Endometrial microvascular endothelial cells (primary cell): ENCODE measurements around the gene SCN5A. TPM values are rescaled to one million over a fixed set of nuclear protein-coding genes. Genes with fewer than 3 reads are reported as not detected.

Source experiments
- in situ Hi-C: cut with HindIII; loops from 2 replicates; pipeline ENCODE4 v1.10.0; 2017; ENCODE audit warnings: low sequenced_read_pairs, low pct_unique_long_range_greater_than_20kb; ENCODE audit errors: inconsistent ontology term
- total RNA-seq: library from RNA; depleted of rRNA; stranded (reverse); fragments of >200 nt; gene quantifications from one replicate; pipeline ENCODE4 v1.2.3, GENCODE V29; 2015; ENCODE audit errors: inconsistent ontology term

The SCN5A gene
- total RNA-seq, 1 donor from 2014 or later, result 2.4 TPM

DNA sequence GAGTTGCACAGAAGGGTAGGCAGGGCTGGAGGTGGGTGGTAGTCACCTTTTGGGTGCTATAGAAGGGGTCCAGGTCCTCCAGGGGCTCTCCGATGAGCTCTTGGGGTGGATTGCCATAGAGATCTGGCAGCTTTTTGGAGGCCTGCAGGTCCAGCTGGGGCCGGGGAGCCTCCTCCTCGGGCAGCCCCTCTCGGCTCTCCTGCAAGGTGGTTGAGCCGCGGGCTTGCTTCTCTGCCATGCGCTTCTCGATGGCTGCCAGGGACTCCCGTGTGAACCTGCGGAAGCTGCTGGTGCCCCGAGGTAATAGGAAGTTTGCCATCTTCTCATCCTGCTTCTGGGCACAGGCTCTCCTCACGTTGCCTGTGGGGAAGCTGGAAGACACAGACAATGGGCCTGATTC lies 16.5 kb downstream of the SCN5A start:
- in situ Hi-C loops, result no loop called here

DNA sequence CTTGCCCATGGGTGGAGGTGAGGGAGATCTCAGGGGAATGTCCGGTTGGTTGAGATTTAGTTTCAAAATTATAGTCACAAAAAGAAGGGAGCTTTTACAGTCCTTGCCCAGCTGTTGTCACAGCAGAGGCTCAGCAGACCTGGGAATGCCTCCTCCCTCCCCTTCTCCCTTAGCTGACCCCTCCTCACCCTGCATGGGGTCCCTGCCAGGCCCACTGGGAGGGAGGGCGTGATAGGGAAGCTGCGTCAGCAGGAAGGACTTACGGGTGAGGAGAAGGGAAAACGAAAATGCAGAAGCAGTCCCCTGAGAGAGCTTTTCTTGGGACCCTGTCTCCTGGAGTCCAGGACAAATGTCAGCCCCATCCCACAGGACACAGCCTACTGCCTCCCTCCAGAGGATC lies 18.9 kb downstream of the SCN5A start:
- in situ Hi-C loops, result no loop called here

DNA sequence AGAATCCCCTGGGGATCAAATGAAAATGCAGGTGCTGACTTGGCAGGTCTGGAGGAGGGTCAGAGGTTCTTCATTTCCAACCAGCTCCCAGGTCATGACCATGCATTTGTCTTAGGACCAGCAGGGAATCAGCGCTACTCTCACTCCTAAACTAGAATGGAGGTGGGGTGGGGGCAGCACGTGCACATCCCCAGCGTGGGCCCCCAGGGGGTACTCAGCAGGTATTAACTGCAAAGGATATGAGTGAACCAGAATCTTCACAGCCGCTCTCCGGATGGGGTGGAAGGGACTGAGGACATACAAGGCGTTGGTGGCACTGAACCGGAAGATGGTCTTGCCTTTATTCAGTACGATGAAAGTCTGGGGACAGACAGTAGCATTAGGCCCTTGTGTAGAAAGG lies 19.4 kb downstream of the SCN5A start:
- in situ Hi-C loops, result no loop called here

DNA sequence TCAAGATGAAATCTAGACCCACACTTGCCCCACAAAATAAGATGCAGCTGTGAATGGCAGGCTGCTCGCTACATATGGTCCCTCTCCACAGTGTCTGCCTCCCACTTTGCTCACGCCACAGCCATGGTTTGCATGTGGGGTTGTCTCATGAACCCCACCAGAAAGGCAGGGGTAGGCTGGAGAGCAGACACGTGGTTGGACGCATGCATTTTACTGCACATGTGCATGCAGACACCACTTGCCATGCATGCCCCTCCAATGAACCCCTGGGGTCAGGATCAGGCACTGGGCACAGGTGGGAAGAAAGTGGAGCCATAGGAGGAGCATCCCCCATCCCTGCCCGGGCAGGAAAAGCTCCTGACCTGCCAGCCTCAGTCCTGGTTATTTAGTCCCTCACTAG lies 20.7 kb downstream of the SCN5A start:
- in situ Hi-C loops, result no loop called here

DNA sequence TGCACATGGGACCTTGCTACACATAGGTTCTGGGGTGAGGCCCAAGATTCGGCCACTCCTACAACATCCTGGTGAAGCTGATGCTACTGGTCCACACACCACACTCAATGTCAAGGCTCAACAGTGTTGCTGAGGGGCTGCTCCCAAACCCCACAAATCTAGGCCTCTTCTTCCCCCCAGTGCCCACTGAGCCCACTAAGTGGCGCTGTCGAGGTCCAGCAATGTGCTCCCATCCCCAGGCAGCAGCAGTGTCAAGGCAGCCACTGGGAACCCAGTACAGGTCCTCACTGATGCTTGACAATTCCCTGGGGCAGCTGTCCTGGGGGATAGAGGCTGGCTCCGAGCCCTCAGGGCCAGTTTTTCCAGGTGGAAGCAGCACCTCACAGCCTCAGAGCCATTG lies 21.5 kb downstream of the SCN5A start:
- in situ Hi-C loops, result no loop called here

DNA sequence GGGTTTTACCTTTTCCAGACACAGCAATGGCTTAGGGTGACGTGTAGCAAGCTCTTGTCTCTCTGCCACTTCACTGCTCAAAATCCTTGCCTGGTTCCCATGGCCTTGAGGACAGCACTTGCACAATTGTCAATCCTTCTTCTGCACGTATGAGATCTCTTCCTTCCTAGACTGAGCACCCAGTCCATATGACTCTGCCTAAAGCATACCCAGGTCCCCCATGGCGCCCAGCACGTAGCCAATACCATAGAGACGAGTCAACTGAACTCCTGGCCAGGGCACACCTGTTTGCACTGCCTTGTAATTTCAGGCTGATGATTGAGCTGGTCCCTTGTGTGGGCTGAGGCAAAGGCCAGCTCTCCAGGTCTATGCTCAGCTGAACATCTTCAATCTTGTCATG lies 23.3 kb downstream of the SCN5A start:
- in situ Hi-C loops, result no loop called here

DNA sequence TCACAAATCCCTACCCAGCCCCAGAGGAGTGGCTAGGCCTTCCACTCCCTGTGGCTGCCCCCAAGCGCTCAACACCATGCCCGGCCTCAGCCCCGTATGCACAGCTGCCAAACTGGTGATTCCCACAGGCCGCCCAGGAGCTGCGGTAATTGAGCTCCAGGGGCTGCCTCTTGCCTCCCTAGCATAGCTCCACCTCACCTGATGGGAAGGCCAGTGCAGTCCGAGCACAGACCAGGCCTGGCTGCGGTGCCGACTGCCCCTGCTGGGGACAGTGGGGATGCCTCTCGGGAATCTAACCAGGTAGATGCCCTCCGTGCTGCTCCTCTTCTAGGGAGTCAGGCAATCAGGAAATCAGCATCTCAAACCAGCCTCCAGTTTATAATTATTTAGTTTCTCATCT lies 25.9 kb downstream of the SCN5A start:
- in situ Hi-C loops, result no loop called here

DNA sequence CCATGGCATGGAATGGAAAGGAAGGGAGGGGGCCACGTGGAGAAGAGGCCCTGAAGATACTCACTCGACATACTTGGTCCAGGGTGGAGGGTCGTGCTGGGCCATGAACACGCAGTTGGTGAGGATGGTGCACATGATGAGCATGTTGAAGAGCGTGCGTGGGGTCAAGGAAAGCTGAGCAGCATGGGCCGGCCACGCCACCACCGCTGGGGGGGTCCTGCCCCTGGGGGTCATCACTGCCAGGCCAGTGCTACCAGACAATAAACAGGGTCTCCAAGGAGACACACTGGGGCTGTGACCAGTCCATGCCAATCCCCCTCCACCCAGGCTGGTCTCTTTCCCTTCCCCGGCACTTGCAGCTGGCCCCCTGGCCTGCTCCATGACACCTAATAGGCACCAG lies 27.2 kb downstream of the SCN5A start:
- in situ Hi-C loops, result no loop called here

DNA sequence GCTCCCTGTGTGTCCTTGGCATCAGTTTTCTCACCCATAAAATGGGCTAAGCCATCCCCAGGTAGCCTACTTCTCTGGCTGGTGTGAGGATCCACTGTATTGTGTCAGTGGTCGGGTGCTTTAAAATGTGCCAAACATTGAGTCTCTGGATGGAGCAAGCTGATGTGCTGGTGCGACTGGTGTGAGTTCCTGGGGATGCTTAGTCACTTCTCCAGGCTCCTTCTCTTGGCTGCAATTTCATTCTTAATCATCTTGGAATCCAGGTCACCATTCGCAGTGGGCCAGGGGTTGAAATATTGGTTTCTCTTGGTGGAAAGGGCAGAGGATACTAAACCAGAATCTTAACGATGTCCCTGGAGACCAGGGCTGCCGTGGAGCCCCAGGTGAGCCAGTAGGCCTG lies 29.3 kb downstream of the SCN5A start:
- in situ Hi-C loops, result no loop called here

DNA sequence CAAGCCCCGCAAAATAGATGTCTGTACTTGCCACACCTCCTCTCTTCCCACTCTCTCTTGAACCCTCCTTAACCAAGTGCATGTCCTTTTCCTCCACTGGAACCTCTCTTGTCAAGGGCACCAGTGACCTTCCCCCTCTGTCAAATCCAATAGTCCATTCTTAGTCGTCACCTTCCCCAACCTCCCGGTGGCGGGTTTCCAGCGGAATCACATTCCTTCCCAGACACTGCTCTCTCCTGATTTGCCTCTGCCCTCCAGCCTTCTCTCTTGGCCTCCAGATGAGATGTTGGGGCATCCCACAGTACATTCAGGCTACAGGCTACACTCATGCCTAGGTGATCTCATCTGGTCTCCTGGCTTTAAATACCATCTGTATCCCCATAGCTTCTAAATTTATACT lies 31.1 kb downstream of the SCN5A start:
- in situ Hi-C loops, result no loop called here

DNA sequence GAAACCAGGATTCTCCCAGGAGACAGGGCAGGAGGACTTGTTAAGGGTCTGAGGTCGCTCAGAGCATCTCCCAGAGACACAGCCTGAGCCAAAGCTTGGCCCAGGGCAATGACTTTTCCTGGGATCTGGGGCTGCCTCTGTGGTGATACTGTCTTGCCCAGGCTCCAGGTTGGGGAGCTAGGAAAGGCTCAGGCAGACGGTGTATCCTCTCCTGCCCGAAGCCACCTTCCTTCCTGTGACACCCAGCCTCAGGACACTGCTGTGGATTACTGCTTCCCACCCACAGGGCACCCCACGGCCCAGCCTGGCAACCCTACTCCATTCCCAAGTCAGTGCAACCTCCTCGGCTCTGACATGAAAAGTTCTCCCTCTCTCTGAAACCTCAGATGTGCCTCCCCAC lies 31.9 kb downstream of the SCN5A start:
- in situ Hi-C loops, result no loop called here

DNA sequence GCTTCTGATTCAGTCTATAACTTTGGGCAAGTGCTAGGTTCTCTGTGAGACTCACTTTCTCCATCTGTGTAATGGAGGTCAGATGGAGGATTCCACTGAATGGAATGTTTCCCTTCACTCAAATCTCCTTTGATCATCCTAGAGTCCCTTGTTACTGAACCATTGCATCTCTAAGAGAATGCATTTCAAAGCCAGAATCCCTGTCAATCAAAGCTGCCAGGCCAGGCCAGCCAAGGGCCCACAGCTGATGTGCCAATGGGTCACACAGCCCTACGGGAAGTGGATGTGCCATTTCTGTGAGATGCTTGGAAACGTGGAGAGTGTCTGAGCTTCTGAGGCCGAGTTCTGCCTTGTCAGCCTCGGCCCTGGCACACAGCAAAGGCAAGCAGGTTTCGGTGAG lies 32.4 kb downstream of the SCN5A start:
- in situ Hi-C loops, result no loop called here

DNA sequence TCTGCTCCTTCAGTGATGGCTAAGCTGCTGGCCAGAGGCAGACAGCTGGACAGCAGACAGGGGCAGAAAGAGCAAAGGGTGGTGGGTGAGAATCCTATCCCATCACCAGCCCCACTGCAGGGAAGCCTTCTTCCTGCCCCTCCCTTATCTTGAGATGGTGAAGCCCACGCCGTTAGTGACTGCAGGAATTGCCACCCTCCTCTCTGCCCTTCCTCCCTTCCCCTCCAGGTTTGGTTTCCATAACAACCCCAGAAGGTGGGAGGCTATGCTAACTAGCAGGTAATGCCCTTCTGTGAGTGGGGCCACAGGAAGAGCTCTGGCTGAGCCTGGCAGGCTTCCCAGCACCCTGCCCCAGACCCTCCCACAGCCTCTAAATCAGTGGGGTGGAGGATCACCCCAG lies 32.8 kb downstream of the SCN5A start:
- in situ Hi-C loops, result no loop called here

DNA sequence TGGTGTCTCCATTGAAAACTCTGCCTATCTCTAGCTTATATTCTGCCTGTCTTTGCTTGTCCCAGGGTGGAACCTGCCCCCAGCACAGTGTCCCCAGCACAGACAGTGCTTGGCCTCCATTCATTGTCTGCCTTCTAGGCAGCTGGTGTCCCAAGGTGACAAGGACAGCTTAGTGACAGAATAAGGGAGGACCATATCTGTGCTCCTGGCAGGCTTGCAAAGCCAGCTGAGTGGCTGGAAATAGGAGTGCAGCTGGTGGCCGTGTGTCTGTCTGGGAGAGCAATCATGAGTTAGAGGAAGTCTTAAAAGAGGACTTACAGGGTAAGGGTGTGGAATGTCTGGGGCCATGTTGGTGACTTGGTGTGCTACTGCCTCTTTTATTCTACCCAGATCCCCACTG lies 33.4 kb downstream of the SCN5A start:
- in situ Hi-C loops, result no loop called here

DNA sequence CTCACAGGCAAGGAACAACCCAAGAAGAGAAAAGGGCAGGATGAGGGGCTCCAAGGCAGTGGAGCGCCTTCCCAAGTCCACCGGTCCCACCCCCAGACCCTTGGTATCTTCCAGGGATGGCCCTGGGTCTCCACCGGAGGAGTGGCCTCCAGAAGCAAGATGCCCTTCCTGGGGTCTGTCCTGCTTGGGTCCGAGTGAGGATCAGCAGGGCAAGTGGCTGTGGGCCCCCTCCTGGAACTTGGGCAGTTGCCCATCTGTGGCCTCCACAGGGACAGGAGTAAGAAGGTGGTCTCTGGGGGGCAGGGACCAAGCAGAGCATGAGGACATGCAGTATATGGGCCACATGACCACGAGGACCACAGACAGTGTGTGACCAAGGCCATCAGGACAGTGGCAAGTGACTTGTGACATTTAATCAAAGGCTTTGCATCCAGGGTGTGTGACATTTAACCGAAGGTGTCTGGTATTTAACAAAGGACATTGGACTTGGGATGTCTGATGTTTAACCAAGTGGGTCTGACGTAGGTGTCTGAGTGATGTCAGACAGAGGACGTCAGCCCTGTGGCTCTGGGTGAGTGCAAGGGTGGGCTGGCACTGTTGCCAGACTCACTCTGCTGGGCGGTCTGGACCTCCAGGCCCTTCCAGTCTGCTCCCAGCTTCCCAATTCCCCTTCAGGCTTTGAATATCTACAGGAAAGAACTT lies 34.7 kb downstream of the SCN5A start:
- in situ Hi-C loops, result no loop called here

DNA sequence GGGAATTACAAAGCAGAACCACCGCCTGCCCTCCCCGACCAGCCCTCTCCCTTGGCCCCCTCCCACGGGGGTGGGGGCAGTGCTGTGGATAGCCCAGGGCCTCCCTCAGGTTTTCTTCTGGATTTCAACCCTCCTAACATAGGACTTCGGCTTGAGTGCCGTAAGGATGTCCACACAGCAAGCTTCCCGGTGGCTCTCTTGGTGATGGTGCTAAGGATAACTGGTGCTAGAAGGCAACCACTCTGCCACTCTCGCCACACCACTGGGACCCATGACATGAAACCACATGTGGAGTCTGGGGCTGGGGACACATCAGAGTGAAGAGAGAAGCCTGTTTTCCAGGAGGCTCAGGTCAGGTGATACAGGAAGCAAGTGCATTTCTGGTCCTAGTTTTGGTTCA lies 35.4 kb downstream of the SCN5A start:
- in situ Hi-C loops, result no loop called here

DNA sequence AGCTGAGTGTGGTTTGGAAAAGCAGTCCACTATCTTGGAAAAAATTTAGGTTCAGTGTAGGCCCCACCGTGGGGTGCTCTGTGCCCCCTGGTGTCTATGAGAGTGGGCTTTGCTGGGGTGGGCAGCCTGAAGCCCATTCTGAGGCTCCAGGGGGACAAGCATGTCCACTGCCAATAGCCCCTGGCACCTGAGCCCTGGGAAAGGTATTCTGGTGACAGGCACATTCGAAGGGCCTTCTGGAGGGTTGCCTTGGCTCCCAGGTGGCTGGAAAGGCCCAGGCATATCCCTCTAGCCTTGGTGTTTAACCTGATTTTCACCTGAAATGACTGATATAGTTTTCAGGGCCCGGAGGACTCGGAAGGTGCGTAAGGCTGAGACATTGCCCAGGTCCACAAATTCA lies 36.1 kb downstream of the SCN5A start:
- in situ Hi-C loops, result no loop called here

DNA sequence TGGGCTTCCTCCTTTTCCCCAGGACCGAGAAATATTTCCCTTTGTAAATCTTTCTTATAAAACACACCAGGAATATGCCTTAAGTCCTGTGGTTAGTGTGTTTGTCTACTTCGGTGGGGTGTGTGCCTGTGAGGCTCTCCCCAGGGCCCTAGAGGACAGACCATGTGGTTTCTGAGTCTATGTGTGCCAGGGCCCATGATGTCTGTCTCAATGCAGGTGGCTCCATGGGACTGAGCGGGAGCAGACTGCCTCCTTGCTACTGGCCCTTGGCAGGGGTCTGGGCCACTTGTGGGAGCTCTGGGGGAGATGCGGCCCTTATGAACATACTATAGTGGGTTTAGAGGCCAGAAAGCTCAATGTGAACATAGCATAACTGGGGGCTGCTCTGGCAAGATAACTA lies 37.6 kb downstream of the SCN5A start:
- in situ Hi-C loops, result no loop called here

DNA sequence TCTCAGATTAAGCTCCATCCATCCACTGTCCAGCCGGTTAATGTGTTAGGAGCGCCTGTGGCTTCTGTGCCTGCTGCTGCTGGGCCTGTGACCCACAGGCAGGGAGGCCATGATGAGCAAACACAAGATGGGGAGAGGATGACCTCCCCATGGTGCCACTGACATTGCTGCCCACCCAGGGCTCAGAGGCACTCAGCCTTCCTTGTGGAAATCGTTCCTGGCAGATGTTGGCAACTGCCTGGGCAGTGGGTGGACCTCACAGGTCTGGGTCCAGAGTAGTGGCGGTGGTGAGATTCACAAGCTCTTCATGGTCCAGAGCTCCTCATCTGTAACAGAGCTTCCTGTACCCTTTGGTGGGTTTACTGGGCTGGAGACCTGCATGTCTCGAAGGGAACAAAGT lies 38.6 kb downstream of the SCN5A start:
- in situ Hi-C loops, result no loop called here

DNA sequence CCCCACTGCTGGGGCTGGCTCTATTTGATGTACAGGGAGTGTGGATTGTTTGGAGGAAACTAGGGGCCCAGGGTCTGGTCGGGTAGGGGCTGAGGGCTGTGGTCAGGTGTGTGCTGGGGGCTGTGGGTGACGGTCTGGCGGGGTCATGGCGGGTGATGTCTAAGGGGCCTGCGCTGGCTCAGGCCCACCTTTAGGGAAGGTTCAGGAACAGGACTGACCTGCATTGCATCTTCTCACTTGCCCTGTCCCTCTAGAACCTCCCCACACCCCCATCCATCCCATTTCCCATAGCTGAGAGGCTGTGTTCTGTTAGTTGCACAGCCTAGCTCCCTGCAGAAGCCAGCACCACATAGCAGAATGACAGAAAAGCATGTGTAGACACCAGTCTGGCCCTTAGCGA lies 39.1 kb downstream of the SCN5A start:
- in situ Hi-C loops, result no loop called here

DNA sequence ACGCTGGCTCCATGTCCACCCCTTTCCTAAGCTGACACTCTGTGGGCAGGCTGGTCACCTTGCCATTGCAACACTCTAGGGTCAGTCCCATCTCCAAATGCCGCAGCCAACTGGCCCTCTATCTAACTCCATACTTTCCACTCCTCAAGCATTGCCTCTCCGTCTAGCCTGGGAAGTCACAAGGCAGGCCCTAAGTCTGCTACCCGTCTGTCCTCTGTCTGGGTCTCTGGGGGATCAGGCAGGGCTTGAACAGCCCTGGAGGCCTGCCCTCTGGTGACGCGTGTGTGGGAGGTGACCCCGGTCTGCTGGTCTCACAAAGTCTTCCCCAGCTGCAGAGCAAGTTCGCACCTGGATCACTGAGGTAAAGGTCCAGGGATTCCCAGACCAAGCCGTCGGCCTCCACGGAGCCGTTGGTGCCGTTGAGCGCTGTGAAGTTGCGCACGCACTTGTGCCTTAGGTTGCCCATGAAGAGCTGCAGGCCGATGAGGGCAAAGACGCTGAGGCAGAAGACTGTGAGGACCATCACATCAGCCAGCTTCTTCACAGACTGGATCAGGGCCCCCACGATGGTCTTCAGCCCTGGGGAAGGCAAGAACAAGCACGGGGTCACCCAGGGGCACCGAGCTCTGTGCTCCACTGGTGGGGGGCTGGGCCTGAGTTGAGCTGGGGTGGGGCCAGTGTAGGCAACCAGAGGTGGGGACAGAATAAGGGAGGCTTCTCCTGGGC lies 39.9 kb downstream of the SCN5A start:
- in situ Hi-C loops, result no loop called here
